ENCODE results near the gene TET3. TPM values are rescaled to one million over a fixed set of nuclear protein-coding genes. Genes with fewer than 3 reads are reported as not detected.

Gene TET3
- total and polyA plus RNA-seq, 3 donors from 2014 or later: 4.3 to 12.2 (median 9.7) TPM

DNA sequence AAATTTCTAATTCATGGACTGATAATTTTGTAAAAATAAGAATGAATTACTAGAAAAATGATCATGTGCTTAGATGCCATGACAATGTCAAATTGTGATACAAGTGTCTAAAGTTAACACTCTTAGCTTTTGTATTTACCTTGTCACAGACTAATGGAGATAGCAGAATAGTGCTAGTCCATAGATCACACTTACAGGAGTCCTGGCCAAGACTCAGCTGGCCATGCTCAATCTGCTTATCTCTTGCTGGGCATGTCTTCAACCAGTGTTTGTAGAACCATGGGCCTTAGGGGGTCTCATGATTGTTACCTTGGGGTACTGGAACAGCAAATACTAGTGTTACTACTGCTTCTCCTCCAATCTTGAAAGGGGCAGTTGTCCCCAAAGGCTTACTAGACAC, 44.0 kb downstream of the TET3 start:
- Histone ChIP-seq H3K27ac (no peak overlapping the region), H3K36me3 (ENCODE audit: low read depth, missing control alignments) (no peaks in the 10 kb centered on the region), H3K4me1 (peaks cover 7% of the 10 kb centered on the region), H3K27me3 (no peaks in the 10 kb centered on the region), H3K4me3 (no peak overlapping the region), H3K9me3 (no peaks in the 10 kb centered on the region)
- intact Hi-C loops (cut with DNase I; ENCODE audit: low total_unique reads): no loop called here
- TF ChIP-seq CTCF (IDR thresholded peaks at IDR 0.05) (no peak), POLR2A (IDR thresholded peaks at IDR 0.05) (no peak)
- no peak for DNase-seq

DNA sequence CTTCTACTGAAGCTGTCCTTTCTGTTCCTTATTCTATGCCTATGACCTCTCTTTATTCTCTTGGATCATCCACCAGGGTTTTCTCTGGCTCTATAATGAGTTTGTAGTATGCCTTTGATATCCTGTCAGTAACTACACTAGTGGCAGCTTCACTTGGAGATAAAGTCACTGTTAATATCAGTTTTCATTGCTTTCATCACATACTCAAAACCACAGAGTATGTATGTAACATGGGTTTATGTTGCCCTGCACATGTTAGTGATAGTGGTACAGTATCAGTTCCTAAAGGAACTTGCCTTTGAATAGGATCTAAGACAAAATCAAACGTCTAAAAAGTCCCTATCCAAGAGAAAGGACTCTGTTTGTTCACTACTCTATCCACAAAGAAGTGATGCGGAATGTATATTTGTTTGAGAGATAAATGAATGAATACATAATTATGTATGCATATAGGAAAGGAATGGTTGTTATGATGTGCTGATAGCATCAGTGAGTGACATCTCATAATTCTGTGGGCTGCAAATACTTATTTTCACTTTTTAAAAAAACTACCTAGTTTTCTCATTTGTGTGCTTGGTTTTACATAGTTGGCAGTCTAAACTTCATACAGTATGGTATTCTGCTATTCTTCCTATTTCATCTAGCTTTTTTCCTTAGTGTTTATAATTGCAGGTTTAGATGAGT, 45.1 kb downstream of the TET3 start:
- H3K27me3 ChIP-seq: no peaks in the 10 kb centered on the region
- H3K4me3 ChIP-seq: no peak overlapping the region
- H3K9me3 ChIP-seq: no peaks in the 10 kb centered on the region
- H3K36me3 ChIP-seq (ENCODE audit: low read depth, missing control alignments): no peaks in the 10 kb centered on the region
- H3K4me1 ChIP-seq: peaks cover 7% of the 10 kb centered on the region
- WGBS, 2 donors: 78 to 81% methylated on average over 2 of the region's 2 CpGs
- H3K27ac ChIP-seq: no peak overlapping the region
- intact Hi-C loops (cut with DNase I; ENCODE audit: low total_unique reads): no loop called here
- DNase-seq: no peak
- TF ChIP-seq POLR2A (IDR thresholded peaks at IDR 0.05) (no peak), CTCF (IDR thresholded peaks at IDR 0.05) (no peak)

DNA sequence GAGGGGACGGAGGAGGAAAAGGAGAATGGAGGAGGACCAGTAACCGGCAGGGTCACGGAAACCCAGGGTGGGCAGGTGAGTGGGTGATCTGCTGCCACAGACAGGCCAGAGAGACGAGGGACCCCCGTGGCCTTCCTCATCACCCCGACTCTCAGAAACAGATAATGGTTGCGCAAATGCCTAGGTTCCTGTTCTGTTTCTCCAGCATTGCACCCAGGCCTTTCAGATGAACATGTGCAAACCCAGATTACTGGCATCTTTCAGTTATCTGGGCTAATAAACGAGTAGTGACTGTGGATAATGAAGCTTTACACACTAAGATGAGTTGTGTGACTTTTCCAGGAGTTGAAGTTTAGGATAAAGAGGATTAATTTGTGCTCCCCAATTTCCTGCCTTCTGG, 46.5 kb downstream of the TET3 start:
- DNase-seq: no peak
- WGBS, 2 donors: 88% methylated on average over 8 of the region's 8 CpGs

DNA sequence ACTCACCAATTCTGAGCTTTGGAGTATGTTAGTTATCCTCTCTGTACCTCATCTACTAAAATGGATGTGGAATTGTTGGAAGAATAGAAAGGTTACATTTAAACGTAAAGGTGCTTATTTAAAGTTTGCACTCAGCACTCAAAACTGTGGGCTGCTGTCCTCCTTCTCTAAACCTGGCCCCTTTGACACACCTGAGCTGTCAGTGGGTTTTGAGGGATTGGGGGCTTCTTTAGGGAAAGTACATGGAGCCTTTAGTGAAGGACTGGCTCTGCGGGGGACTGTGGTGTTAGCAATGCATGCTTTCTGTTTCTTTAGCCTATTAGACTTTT, 47.2 kb downstream of the TET3 start:
- Histone ChIP-seq H3K4me1 (peaks cover 7% of the 10 kb centered on the region), H3K36me3 (ENCODE audit: low read depth, missing control alignments) (no peaks in the 10 kb centered on the region), H3K27me3 (no peaks in the 10 kb centered on the region), H3K4me3 (no peak overlapping the region), H3K27ac (no peak overlapping the region), H3K9me3 (no peaks in the 10 kb centered on the region)
- intact Hi-C loops (cut with DNase I; ENCODE audit: low total_unique reads): no loop called here
- DNase-seq: no peak
- 84 to 89% methylated on average over 2 of the region's 2 CpGs for WGBS, 2 donors
- TF ChIP-seq POLR2A (IDR thresholded peaks at IDR 0.05) (no peak), CTCF (IDR thresholded peaks at IDR 0.05) (no peak)

More for the DNA sequence above, 46.5 kb downstream of the TET3 start:
- no peak for TF ChIP-seq POLR2A (IDR thresholded peaks at IDR 0.05)
- TF ChIP-seq CTCF (IDR thresholded peaks at IDR 0.05): no peak
- intact Hi-C loops (cut with DNase I; ENCODE audit: low total_unique reads): no loop called here
- Histone ChIP-seq H3K9me3 (no peaks in the 10 kb centered on the region), H3K4me1 (peaks cover 7% of the 10 kb centered on the region), H3K4me3 (no peak overlapping the region), H3K27ac (no peak overlapping the region), H3K27me3 (no peaks in the 10 kb centered on the region), H3K36me3 (ENCODE audit: low read depth, missing control alignments) (no peaks in the 10 kb centered on the region)

GRCh38 chr2:74033375-74033774, 48.7 kb downstream of the TET3 start:
- TF ChIP-seq CTCF (IDR thresholded peaks at IDR 0.05): no peak
- TF ChIP-seq POLR2A (IDR thresholded peaks at IDR 0.05): no peak
- 83 to 87% methylated on average over 2 of the region's 2 CpGs for WGBS, 2 donors
- H3K27ac ChIP-seq: no peak overlapping the region
- no peak overlapping the region for H3K4me3 ChIP-seq
- no peaks in the 10 kb centered on the region for H3K27me3 ChIP-seq
- H3K36me3 ChIP-seq (ENCODE audit: low read depth, missing control alignments): no peaks in the 10 kb centered on the region
- H3K9me3 ChIP-seq: no peaks in the 10 kb centered on the region
- no peak for DNase-seq
- intact Hi-C loops (cut with DNase I; ENCODE audit: low total_unique reads): no loop called here
- H3K4me1 ChIP-seq: peaks cover 7% of the 10 kb centered on the region

Data from testis (tissue), 3 donors.